ENCODE results near the gene RAB11FIP3. TPM values are rescaled to one million over a fixed set of nuclear protein-coding genes. Genes with fewer than 3 reads are reported as not detected.

Gene RAB11FIP3
- total RNA-seq, 2 experiments from 2014 or later, result 18.7 to 20.4 TPM

GRCh38 chr16:454397-454940 lies 29.0 kb downstream of the RAB11FIP3 start:
- DNase-seq (no peak), ATAC-seq (no peak)
- Mint-ChIP-seq H3K9me3 (no peaks in the 10 kb centered on the region), H3K4me3 (no peak overlapping the region), H3K4me1 (ENCODE audit: low read depth) (peaks cover 5% of the 10 kb centered on the region), H3K36me3 (ENCODE audit: low read depth) (no peaks in the 10 kb centered on the region), H3K27ac (no peak overlapping the region), H3K27me3 (no peaks in the 10 kb centered on the region)
- POLR2A ChIA-PET, result interaction anchor here (0.7 to 1.1 kb wide), 2 partner anchors 74 to 195 kb away, joined by 3 read pairs; no protein-coding TSS in a partner anchor
- CTCF ChIA-PET, result no interaction called here
- intact Hi-C loops (cut with micrococcal nuclease), result no loop called here
- TF ChIP-seq CTCF (IDR thresholded peaks at IDR 0.05), result no peak

DNA sequence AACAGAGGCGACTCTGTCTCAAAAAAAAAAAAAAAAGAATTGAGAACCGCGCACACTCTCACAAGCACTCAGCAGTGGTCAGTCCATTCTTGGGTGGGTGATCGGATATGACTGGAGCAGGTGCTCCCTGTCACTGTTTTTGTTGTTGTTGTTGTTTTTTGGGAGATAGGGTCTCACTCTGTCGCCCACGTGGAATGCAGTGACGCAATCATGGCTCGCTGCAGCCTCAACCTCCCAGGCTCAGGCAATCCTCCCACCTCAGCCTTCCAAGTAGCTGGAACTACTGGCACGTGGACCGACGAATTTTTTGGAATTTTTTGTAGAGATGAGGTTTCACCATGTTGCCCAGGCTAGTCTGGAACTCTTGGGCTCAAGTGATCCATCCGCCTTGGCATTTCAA lies 30.0 kb downstream of the RAB11FIP3 start:
- TF ChIP-seq CTCF (IDR thresholded peaks at IDR 0.05), result no peak
- Mint-ChIP-seq H3K36me3 (ENCODE audit: low read depth) (no peaks in the 10 kb centered on the region), H3K4me1 (ENCODE audit: low read depth) (peaks cover 5% of the 10 kb centered on the region), H3K9me3 (no peaks in the 10 kb centered on the region), H3K27ac (no peak overlapping the region), H3K27me3 (no peaks in the 10 kb centered on the region), H3K4me3 (no peak overlapping the region)
- ATAC-seq (no peak), DNase-seq (no peak)
- ChIA-PET CTCF (no interaction called here), POLR2A (no interaction called here)
- intact Hi-C loops (cut with micrococcal nuclease), result no loop called here

DNA sequence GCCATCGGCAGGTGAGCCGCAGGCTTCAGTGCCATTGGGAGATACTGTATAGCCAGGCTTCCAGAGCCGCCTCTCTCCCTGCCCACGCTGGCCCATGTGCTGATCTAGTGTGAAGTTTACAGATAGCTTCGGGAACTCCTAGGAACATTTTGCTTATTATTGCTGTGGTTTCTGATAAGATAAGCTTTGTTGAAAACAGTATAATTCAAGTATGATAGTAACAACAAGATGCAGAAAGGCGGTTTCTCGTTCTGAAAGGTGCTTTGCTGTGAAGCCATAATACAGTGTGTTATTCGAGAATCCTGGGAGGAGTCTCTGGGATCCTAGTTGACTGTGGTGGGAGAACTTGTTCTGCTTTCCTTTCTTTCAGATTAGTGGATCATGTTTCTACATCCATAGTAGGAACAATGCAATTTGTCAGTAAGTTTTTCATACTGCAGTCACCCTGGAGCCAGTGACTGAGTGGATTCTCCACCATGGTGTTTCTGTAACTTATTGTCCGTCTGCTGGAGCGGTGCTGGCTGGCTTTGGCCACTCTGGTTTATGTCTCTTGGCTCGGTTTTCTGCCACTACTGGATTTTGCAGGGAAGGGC lies 31.5 kb downstream of the RAB11FIP3 start:
- intact Hi-C loops (cut with micrococcal nuclease), result no loop called here
- ATAC-seq, result no peak
- H3K27me3 Mint-ChIP-seq, result no peaks in the 10 kb centered on the region
- H3K9me3 Mint-ChIP-seq, result no peaks in the 10 kb centered on the region
- no peak overlapping the region for H3K27ac Mint-ChIP-seq
- POLR2A ChIA-PET, result no interaction called here
- DNase-seq, result no peak
- no peaks in the 10 kb centered on the region for H3K36me3 Mint-ChIP-seq (ENCODE audit: low read depth)
- no peak for TF ChIP-seq CTCF (IDR thresholded peaks at IDR 0.05)
- peaks cover 5% of the 10 kb centered on the region for H3K4me1 Mint-ChIP-seq (ENCODE audit: low read depth)
- CTCF ChIA-PET, result interaction anchor here (1.0 kb wide), 1 partner anchor 38 kb away, joined by 3 read pairs; no protein-coding TSS in a partner anchor
- no peak overlapping the region for H3K4me3 Mint-ChIP-seq

GRCh38 chr16:457732-458400 lies 32.4 kb downstream of the RAB11FIP3 start:
- H3K27me3 Mint-ChIP-seq, result no peaks in the 10 kb centered on the region
- ATAC-seq, result no peak
- no peak for DNase-seq
- POLR2A ChIA-PET, result interaction anchor here (0.6 kb wide), 1 partner anchor 23 kb away, joined by 4 read pairs; no protein-coding TSS in a partner anchor
- H3K4me3 Mint-ChIP-seq, result no peak overlapping the region
- CTCF ChIA-PET, result no interaction called here
- peaks cover 2% of the 10 kb centered on the region for H3K36me3 Mint-ChIP-seq (ENCODE audit: low read depth)
- TF ChIP-seq CTCF (IDR thresholded peaks at IDR 0.05), result no peak
- no peak overlapping the region for H3K27ac Mint-ChIP-seq
- no peaks in the 10 kb centered on the region for H3K9me3 Mint-ChIP-seq
- H3K4me1 Mint-ChIP-seq (ENCODE audit: low read depth), result peaks cover 5% of the 10 kb centered on the region
- intact Hi-C loops (cut with micrococcal nuclease), result no loop called here

GRCh38 chr16:459761-460160 lies 34.3 kb downstream of the RAB11FIP3 start:
- DNase-seq (no peak), ATAC-seq (no peak)
- no peak overlapping the region for H3K4me3 Mint-ChIP-seq
- H3K9me3 Mint-ChIP-seq, result no peaks in the 10 kb centered on the region
- no peak for TF ChIP-seq CTCF (IDR thresholded peaks at IDR 0.05)
- ChIA-PET POLR2A (no interaction called here), CTCF (no interaction called here)
- intact Hi-C loops (cut with micrococcal nuclease), result no loop called here
- H3K4me1 Mint-ChIP-seq (ENCODE audit: low read depth), result no peaks in the 10 kb centered on the region
- H3K36me3 Mint-ChIP-seq (ENCODE audit: low read depth), result peaks cover 5% of the 10 kb centered on the region
- H3K27ac Mint-ChIP-seq, result no peak overlapping the region
- no peaks in the 10 kb centered on the region for H3K27me3 Mint-ChIP-seq

All from activated CD8-positive, alpha-beta T cell treated with anti-CD3 and anti-CD28 coated beads for 36 hours (primary cell).